Measurements from ENCODE around the gene ADM5. TPM values are rescaled to one million over a fixed set of nuclear protein-coding genes. Genes with fewer than 3 reads are reported as not detected.

Gene ADM5
- total and polyA plus RNA-seq, 2 donors (not counting 1 experiment from before 2014, with no cell fraction given) = 0.06 to 0.33 TPM

DNA sequence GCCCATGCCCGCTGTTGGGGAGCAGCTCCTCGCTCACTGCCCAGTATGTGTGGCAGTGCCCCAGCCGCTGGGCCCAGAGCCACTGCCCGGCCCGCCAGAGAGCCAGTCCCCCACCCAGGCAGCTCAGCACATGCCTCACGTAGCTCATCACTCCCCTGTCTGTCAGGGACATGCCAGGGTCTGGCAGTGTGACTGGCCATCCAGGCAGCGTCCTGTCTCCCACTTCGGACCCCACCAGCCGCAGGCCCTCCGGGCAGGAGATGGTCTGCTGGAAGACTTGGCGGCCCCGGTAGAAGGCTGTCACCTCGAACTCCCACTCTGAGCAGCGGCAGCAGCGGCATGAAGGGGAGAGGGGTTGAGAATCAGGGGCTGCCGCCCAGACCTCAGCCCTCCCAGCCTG is 27.4 kb upstream of the ADM5 start:
- peaks cover 37% of the 10 kb centered on the region for H3K36me3 ChIP-seq (ENCODE audit: control insufficient read depth, insufficient read depth, low read length)
- no peak overlapping the region for H3K9ac ChIP-seq (ENCODE audit: insufficient read depth, low read length)
- H3K9me3 ChIP-seq (ENCODE audit: control insufficient read depth, insufficient read depth, low read depth, low read length) = no peaks in the 10 kb centered on the region
- no peaks in the 10 kb centered on the region for H3K27me3 ChIP-seq (ENCODE audit: control insufficient read depth, insufficient read depth, low read length)
- H3K4me2 ChIP-seq (ENCODE audit: extremely low read depth, insufficient read depth, low read length) = no peak overlapping the region
- no peaks in the 10 kb centered on the region for H4K20me1 ChIP-seq (ENCODE audit: control insufficient read depth, extremely low read depth, insufficient read depth, low read length)
- H2AFZ ChIP-seq (ENCODE audit: low read length) = no peak overlapping the region
- H3K4me1 ChIP-seq (ENCODE audit: control insufficient read depth, extremely low read depth, insufficient read depth, low read length) = peaks cover 5% of the 10 kb centered on the region
- no peak for TF ChIP-seq EZH2 (IDR thresholded peaks at IDR 0.05; ENCODE audit: low read length, missing control alignments)
- TF ChIP-seq, protein P1, sequence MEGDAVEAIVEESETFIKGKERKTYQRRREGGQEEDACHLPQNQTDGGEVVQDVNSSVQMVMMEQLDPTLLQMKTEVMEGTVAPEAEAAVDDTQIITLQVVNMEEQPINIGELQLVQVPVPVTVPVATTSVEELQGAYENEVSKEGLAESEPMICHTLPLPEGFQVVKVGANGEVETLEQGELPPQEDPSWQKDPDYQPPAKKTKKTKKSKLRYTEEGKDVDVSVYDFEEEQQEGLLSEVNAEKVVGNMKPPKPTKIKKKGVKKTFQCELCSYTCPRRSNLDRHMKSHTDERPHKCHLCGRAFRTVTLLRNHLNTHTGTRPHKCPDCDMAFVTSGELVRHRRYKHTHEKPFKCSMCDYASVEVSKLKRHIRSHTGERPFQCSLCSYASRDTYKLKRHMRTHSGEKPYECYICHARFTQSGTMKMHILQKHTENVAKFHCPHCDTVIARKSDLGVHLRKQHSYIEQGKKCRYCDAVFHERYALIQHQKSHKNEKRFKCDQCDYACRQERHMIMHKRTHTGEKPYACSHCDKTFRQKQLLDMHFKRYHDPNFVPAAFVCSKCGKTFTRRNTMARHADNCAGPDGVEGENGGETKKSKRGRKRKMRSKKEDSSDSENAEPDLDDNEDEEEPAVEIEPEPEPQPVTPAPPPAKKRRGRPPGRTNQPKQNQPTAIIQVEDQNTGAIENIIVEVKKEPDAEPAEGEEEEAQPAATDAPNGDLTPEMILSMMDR (conservative IDR thresholded peaks at IDR 0.05 in 1 of 2, IDR thresholded peaks at IDR 0.05 in 1 of 2; ENCODE audit: low read depth in 1 of 2, low read length in 2 of 2) = no peak
- no peak overlapping the region for H3K4me3 ChIP-seq (replicated peaks in 1 of 4; ENCODE audit: control extremely low read depth in 1 of 4, insufficient read depth in 1 of 4, low read depth in 3 of 4, low read length in 4 of 4)
- no peak overlapping the region for H3K27ac ChIP-seq (ENCODE audit: insufficient read depth, low read length)
- DNase-seq (ENCODE audit: low read depth in 2 of 2) = no peak
- peaks cover 16% of the 10 kb centered on the region for H3K79me2 ChIP-seq (ENCODE audit: control insufficient read depth, insufficient read depth, low read length)

DNA sequence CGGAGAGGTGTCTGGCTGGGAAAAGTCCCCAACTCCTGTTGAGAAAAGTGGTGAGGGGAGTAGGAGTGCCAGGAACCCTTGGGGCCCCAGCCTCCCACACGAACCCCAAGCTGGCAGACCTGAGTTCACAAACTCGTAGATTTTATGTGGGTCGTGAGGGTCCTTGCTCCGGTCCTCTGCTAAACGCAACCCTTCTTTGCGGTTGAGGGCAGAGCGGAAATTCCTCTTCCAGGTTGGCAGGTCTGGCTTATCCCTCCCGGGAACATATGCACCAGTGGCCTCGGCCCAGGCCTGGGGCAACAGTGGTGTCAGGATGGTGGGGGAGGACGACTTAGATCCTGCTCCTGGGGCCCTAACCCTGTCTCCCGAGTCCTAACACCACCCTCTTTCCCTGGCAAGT is 26.2 kb upstream of the ADM5 start:
- Histone ChIP-seq H2AFZ (ENCODE audit: low read length) (no peak overlapping the region), H3K4me2 (ENCODE audit: extremely low read depth, insufficient read depth, low read length) (no peak overlapping the region), H3K27ac (ENCODE audit: insufficient read depth, low read length) (no peak overlapping the region), H3K4me3 (replicated peaks in 1 of 4; ENCODE audit: control extremely low read depth in 1 of 4, insufficient read depth in 1 of 4, low read depth in 3 of 4, low read length in 4 of 4) (no peak overlapping the region), H3K27me3 (ENCODE audit: control insufficient read depth, insufficient read depth, low read length) (no peaks in the 10 kb centered on the region), H3K36me3 (ENCODE audit: control insufficient read depth, insufficient read depth, low read length) (peaks cover 27% of the 10 kb centered on the region), H3K4me1 (ENCODE audit: control insufficient read depth, extremely low read depth, insufficient read depth, low read length) (peaks cover 5% of the 10 kb centered on the region), H4K20me1 (ENCODE audit: control insufficient read depth, extremely low read depth, insufficient read depth, low read length) (no peaks in the 10 kb centered on the region), H3K79me2 (ENCODE audit: control insufficient read depth, insufficient read depth, low read length) (peaks cover 16% of the 10 kb centered on the region), H3K9me3 (ENCODE audit: control insufficient read depth, insufficient read depth, low read depth, low read length) (no peaks in the 10 kb centered on the region), H3K9ac (ENCODE audit: insufficient read depth, low read length) (no peak overlapping the region)
- TF ChIP-seq, protein P1 (conservative IDR thresholded peaks at IDR 0.05 in 1 of 2, IDR thresholded peaks at IDR 0.05 in 1 of 2; ENCODE audit: low read depth in 1 of 2, low read length in 2 of 2) = no peak
- no peak for TF ChIP-seq EZH2 (IDR thresholded peaks at IDR 0.05; ENCODE audit: low read length, missing control alignments)
- DNase-seq (ENCODE audit: low read depth in 2 of 2) = no peak

DNA sequence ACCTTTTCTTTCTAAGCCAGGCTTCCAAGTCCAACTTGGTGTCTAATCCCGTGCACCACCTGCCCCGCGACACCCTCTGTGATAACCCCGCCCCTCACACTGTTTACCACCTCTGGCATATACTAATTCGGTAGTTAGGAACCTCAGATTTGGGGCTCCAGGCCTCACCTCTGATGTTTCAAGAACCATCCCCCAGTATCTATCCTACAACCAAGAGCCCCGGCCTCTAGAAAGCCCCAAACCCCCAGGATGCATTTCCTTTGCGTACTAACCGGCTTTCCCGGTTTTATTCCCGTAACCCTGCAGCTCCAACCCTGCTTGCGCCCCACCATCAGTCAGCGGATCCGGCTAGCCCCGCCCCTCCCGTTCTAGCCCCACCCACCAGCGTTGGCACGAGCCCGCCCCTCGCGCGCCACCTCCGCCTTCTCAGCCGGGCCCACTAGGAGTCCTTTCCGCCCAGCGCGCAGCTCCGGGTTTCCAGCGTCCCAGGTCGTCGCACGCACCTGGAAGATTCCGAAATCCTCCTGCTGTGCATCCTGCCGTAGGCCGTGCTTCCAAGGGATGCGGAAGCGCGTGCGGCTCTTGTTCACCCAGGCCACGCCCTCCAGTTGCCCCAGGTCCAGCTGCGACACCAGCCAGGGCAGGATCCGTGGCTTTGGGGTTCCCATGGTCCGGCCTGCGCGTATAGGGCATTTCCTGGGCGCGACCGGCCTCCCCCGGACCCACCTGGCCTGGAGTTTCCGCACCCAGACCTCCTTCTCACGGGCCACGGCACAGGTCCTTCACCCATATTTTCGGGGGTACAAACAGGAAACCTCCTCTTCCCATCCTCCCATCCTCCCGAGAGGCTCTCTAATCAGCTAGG is 25.0 kb upstream of the ADM5 start:
- peak overlapping the region; percentile 77 for H3K9ac ChIP-seq (ENCODE audit: insufficient read depth, low read length)
- H3K4me1 ChIP-seq (ENCODE audit: control insufficient read depth, extremely low read depth, insufficient read depth, low read length) = peaks cover 5% of the 10 kb centered on the region
- peak overlapping the region; percentile 30 for H2AFZ ChIP-seq (ENCODE audit: low read length)
- peak overlapping the region; percentile 77 to 99 (median 90) for H3K4me3 ChIP-seq (replicated peaks in 1 of 4; ENCODE audit: control extremely low read depth in 1 of 4, insufficient read depth in 1 of 4, low read depth in 3 of 4, low read length in 4 of 4)
- H4K20me1 ChIP-seq (ENCODE audit: control insufficient read depth, extremely low read depth, insufficient read depth, low read length) = no peaks in the 10 kb centered on the region
- H3K9me3 ChIP-seq (ENCODE audit: control insufficient read depth, insufficient read depth, low read depth, low read length) = no peaks in the 10 kb centered on the region
- H3K79me2 ChIP-seq (ENCODE audit: control insufficient read depth, insufficient read depth, low read length) = peaks cover 16% of the 10 kb centered on the region
- TF ChIP-seq, protein P1 (conservative IDR thresholded peaks at IDR 0.05 in 1 of 2, IDR thresholded peaks at IDR 0.05 in 1 of 2; ENCODE audit: low read depth in 1 of 2, low read length in 2 of 2) = no peak
- TF ChIP-seq EZH2 (IDR thresholded peaks at IDR 0.05; ENCODE audit: low read length, missing control alignments) = no peak
- peak overlapping the region; percentile 89 for H3K27ac ChIP-seq (ENCODE audit: insufficient read depth, low read length)
- peaks cover 18% of the 10 kb centered on the region for H3K36me3 ChIP-seq (ENCODE audit: control insufficient read depth, insufficient read depth, low read length)
- H3K4me2 ChIP-seq (ENCODE audit: extremely low read depth, insufficient read depth, low read length) = peak overlapping the region; percentile 92
- DNase-seq (ENCODE audit: low read depth in 2 of 2) = peak; percentile 68 to 69
- H3K27me3 ChIP-seq (ENCODE audit: control insufficient read depth, insufficient read depth, low read length) = no peaks in the 10 kb centered on the region

Measured in fibroblast of lung (primary cell).